HG03159 (cell line): ENCODE data around the gene UAP1L1.
"Not testable (repeated sequence)": the region's sequence is repeated elsewhere in the genome, so short reads cannot be mapped to it uniquely, and the experiment has no call there.

ENCODE experiments used
- ATAC-seq: cut with Tn5 transposase; IDR thresholded peaks from one replicate; pipeline ENCODE4 v1.9.1; 2021; ENCODE audit warnings: mild to moderate bottlenecking, moderate library complexity; ENCODE audit not compliant: unreplicated experiment

The UAP1L1 gene

DNA sequence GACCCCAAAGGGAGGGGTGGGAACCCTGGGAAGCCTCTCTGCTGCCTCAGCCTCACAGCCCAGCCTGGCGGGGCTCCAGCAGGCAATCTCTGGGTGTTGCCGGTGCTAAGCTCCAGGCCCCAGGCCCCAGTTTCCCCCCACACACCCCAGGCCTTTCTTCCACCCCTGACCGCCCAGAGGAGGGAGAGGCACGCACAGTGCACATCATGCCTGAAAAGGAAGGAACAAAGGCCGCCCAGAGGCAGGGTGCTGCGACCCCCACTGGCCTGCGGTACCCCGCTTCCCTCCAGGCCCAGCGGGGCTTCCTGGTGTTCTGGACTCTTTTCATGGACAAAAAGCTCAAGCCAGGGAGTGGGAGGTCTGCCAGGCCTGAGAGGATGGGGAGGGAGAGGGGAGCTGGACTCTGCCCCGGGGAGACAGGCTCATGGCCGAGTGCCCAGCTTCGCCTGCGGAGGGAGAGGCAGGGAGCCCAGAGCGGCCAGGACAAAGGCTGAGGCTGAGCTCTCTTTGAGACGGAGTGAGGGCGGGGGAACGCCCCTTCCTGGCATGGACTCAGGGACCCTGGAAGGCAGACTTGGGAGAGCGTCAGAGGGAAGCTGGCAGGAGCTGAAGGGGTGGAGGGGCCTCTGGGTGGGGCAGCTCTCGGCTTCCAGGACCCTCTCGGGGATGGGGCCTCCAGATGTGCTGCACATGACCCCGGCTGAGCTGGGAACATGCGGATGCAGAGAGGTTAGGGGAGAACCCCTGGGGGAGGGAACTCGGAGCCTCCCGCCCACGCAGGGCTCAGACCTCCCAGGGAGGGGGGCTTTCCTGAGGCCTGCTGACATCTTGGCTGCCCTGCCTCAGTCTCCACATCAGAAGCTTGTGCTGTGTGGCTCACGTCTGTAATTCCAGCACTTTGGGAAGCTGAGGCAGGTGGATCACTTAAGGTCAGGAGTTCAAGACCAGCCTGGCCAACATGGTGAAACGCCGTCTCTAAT, 21.6 kb upstream of the UAP1L1 start:
- no peak for ATAC-seq

DNA sequence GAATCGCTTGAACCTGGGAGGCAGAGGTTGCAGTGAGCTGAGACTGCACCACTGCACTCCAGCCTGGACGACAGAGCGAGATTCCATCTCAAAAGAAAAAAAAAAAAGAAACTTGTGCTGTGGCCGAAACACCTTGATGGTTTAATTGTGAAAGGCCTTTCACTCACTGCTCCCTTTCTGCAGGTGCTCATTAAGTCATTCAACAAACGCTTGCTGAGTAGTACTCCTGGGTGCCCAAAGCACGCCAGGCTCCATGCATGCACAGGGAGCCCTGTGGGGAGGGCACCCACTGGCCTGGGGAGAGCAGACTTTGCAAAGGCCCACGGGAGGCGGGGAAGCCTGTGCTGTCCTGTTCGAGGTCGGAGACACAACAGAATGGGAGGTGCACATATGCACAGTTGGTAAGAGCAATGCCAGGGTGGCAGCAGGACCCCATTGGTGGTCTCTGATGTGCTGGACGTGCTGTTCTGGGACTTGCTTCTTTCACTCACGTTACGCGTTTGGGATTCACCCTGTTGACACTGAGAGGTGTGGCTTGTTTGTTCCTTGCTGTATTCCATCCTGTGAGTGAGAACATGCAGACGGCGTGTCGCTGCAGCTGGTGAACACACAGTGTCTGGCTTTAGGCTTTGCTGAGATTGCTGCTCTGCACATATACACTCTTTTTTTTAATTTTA, 20.4 kb upstream of the UAP1L1 start:
- no peak for ATAC-seq

DNA sequence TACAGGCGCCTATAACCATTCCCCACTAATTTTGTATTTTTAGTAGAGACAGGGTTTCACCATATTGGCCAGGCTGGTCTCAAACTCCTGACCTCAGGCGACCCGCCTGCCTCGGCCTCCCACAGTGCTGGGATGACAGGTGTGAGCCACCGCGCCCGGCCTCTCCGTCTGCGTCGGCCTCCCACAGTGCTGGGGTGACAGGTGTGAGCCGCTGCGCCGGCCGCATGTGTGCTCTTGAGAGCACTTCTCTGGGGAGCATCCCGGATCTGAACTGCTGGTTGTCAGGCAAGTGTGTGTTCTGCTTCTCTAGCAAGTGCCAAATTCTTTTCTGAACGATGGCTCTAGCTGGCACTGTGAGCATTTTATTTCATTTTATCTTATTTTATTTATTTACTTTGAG, 19.8 kb upstream of the UAP1L1 start:
- ATAC-seq = no peak

DNA sequence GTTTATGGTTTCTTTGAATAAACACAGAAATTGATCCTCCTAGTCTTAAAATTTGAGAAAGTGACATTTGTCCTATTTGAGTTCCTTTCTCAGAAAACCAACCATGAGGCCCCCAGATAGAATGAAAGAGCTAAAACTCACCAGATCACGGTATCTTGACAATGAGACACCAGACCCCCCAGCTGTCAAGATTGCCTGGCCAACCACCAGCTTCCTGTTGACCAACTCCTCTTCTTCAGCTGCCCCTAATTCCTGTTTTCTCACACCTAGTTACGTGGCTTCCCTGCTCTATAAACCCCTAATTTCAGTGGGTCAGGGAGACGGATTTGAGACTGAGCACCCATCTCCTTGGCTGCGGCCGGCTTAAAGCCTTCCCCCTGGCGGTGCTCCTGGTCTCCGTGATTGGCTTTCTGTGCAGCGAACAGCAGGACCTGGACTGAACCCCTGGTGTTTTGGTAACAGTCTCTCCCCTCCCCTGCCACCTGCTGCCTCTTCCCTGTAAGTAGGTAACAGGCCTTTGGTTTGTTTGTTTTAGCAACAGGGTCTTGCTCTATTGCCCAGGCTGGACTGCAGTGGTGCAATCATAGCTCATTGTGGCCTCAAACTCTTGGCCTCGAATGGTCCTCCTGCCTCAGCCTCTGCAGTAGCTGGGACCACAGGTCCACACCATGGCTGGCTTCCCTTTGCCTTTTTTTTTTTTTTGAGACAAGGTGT, 18.6 kb upstream of the UAP1L1 start:
- ATAC-seq = no peak

DNA sequence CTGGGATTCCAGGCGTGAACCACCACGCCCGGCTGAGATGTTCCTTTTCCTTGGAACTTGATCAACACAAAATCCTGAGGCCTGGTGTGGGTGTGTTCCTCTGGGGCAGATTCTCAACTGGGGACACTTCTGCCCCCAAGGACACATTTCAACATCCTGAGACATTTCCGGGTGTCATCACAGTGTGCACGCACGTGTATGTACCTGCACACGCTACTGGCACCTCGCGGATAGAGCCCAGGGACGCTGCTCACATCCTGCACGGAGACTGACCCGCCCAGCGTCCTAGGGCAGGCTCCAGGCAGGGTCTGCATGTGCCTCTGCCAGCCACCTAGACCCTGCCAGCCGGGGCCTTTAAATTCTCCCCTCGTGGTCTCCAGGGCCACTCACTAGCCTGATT, 14.9 kb upstream of the UAP1L1 start:
- ATAC-seq = no peak

DNA sequence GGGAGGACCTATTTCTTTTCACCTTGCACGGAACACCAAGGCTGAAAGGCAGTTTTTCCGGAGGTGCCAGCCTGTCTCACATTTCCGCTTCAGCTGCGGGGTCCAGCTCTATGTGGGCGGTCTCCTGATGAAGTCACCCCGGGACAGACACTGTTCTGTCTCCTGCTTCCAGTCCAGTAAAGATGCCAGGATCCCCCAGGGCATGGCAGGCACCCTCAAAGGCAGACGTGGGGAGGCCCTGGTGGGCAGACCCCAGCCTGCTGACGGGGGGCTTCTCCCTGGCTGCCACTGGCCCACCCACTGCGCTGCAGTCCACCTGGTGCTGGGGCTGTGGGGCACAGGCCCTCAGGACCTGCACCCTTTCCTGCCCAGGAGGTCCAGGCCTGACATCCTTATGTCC, 14.5 kb upstream of the UAP1L1 start:
- not testable (repeated sequence) for ATAC-seq

DNA sequence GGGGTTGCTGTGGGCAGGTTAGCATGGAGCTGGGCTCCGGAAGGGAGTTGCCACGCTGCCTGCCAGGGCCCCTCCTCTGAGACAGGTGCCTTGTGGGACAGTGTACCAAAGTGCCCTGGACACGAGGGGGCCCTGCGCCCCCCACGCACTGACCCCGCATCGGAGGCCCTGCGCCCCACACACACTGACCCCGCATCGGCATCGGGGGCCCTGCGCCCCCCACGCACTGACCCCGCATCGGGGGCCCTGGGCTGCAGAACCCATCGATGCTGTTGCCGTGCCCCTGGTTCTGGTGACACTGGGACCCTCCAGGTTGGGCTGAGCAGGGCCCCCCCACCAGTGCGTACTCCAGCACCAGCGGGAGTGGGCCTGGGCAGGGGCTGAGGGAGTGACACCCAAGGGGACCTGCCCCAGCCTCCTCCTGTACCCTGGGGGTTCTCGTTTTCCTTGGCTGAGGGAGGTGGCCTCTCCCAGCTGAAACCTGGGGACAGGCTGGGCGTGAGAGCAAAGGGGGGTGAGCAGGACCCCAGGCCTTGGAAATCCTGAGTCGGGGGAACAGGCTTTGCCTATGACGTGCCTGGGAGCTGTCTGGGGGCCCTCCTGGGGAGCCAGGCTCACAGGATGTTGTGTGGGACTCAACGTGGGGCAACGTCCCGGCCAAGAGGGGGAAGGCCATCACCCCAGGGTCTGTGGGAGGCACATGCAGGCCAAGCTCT, 13.8 kb upstream of the UAP1L1 start:
- ATAC-seq = no peak

DNA sequence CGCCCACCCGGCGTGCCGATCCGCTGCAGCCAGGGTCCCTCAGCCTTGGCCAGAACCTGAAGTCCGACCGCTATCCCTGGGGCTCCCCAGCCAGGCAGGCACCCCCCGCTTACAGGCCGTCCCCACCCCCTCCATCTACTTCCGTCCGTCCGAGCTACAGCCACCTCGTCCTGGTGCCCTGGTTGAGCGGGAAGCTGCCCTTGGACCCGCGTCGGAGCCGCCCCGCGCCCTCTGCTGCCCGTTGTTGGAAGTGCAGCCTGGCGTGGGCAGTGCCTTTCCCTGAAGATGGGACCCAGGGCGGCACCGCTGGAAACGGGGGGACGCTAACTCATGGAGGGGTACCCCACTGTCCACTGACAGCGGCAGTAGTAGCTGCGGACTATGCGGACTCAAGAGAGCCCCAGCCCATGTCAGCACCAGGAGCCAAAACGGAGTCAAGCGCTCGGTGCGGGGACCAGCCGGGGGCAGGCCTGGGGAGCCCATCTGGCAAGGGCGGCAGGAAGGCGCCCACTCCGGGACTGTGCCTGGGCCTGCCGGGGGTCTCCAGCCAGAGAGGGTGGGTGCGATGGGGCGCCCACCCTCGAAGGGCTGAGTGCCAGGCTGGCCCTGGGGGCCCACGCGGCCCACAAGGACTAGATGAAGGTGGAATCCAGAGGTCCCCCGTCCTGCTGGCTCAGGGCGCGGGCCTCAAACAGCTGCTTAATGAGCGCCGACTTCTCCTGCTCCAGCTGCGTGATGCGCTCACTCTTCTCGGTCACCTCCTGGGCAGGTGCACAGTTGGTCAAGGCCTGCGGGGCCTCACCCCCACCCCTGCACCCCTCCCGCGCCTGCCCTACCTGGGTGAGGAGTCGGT, 13.1 kb upstream of the UAP1L1 start:
- ATAC-seq = no peak

DNA sequence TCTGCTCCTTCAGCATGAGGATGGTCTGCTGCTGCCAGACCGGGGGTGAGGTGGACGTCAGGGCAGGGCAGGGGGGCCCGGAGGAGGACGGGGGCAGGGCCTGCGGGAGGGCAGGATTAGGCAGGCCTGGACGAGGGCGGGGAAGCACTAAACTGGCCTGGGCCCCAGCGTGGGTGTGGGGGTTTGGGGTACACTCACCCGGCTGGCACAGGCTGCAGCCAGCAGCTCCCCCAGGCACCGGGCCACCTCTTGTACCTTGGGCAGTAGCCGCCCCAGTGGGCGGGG, 12.5 kb upstream of the UAP1L1 start:
- ATAC-seq = no peak

DNA sequence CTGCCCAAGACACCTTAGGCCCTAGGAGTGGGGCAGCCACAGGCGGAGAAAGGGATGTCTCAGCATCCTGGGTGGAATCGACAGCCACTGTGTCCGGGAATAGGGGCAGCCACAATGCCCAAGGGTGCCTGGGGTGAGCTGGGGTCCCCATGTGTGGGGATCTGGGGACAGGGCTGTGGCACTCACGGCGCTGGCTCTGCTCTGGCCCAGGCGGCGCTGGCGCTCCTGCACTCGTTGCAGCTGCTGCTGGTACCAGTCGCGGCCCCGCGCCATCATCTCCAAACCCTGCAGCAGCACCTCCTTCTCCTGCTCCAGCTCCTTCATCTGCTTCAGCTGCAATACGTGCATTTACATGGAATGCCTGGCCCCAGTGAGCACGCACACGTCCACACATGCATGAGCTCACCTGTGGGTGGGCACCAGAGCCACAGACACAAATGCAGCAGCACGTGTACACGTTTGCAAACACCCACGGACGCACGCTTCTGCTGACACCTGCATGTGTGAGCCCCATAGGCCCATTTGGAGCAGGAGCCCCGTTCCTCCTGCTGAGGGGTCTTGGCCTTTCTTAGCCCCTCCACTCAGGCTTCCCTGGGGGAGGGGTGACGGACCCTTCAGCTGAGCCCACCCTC, 11.9 kb upstream of the UAP1L1 start:
- ATAC-seq = no peak

DNA sequence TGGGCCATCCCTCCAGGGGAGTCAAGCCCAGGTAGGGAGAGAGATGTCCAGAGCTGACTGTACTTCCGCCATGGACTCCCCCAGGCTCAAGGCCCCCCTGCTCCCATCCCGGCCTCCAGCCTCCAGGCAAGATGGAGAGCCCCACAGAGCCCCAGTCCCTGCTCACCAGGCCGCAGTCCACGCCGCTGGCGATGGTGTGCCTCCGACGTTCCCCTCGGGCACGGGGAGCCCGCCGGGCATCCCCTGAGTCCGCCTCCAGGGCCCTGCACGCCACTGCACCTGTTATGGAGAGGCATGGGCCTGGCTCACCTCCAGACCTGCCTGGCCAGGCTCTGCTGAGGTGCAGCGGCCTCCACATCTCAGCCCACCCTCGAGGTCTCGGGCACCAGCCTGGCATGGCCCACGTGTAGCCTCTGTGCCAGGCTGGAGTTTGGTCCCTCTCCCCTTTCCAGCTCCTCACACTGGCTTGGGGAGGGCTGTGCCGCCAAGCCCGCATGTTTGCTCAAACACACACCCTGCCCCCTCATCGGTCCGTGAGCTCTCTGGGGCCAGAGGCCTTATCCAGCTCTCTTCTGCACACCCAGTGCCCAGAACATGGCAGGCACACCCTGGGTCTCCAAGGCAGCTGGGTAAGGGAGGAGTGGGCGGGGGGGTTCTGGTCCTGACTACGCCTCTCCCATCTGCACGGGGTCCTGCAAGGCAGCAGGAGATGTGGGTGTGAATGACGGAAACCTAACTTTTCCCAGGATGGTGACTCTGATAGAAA, 11.0 kb upstream of the UAP1L1 start:
- ATAC-seq = no peak

DNA sequence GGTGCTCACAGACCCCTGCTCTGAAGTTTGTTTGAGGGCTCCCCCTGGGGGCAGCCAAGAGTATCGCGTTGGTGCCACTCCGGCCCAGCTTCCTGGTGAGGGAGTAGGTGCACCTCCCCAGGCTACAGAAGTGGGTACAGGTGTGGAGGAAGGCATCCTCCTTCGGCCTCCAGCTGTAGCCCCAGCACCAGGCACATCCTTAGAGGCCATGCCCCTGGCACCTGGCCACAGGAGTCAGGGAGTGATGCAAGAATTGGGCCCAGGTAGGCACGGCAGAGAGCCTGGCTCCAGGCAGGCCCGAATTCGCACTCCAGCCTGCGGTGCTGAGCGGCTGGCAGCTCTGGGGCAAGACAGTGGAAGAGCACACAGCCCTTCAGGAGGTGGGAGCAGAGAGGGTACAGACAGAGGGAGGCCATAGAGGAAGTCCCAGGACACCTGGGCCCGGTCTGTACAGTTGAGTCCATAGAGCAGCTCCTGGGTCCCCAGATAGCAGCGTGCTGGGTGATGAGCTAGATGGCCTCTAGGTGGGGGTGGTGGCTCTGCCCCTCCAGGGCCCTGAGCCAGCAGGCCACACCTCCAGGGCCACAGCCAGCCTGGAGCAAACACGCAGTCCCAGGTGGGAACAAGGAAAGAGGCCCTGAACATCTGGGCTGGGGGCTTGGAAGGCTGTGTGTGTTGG, 9.3 kb upstream of the UAP1L1 start:
- no peak for ATAC-seq

DNA sequence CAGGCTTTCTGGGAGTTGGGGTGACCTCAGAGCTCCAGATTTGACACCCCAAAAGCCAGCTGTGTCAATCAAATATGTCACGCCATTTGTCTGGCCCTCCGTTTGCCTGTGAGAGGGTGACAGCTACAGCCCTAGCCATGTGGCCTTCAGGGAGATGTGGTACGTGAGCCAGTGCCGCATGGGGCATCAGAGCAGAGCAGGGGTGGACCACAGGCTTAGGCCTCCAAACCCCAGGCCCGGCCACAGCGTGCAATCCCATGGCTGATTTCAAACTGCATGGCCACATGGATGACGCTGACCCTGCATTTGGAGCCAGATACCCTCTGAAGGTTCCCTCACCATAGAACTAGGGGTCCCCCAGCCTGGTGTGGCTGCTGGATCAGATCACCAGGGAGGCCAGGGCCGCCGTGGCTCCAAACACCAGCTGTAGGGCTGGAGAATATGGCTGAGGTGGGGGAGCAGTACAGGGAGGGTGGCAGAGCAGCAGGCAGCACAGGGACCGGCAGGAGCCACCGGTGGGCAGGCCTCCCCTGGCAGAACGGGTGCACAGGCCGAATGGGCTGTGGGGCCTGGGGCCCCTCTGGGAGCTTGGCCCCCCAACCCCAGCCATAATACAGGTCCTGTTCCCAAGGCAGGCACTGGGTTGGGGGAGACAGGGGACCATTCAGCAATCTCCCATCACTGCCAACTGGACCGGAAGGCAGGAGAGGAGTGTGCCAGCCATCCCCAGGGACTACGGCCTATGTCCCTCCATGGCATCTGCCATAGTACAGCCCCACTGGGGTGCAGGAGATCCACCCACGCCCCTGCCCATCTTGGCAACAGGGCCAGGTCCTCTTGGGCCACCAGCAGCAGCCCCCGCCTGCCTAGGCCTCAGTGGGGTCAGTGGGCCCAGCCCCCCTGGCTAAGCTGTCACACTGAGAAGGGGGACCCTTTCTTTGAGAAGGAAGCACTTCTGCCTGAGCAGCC, 8.5 kb upstream of the UAP1L1 start:
- no peak for ATAC-seq

DNA sequence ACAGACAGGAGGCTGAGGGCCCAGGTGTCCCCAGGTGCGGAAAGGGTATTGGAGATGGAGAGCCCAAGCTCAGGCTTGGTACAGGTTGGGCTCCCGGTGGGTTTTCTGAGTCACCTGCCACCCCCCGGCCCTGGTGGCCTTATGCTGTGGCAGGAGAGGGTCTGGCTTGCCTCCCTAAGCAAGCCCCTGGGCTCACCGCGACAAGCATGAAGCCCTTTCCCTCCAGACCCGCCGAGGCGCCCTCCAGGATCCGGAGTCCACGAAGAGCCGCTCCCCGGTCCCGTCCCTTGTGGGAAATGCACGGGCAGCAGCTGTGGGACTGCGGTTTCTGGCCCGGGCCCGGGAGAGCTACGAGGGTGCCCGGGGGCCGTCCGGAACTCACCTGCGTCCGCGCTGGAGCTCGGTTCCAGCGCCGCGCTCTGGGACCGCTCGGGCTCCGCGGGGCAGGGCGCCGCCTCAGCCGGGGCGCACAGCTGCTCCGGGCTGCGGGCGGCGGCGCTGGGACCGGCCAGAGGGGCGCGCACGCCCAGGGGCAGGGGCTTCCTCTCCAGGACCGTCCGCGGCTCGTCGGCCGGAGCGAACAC, 7.7 kb upstream of the UAP1L1 start:
- ATAC-seq = peak; percentile 22

DNA sequence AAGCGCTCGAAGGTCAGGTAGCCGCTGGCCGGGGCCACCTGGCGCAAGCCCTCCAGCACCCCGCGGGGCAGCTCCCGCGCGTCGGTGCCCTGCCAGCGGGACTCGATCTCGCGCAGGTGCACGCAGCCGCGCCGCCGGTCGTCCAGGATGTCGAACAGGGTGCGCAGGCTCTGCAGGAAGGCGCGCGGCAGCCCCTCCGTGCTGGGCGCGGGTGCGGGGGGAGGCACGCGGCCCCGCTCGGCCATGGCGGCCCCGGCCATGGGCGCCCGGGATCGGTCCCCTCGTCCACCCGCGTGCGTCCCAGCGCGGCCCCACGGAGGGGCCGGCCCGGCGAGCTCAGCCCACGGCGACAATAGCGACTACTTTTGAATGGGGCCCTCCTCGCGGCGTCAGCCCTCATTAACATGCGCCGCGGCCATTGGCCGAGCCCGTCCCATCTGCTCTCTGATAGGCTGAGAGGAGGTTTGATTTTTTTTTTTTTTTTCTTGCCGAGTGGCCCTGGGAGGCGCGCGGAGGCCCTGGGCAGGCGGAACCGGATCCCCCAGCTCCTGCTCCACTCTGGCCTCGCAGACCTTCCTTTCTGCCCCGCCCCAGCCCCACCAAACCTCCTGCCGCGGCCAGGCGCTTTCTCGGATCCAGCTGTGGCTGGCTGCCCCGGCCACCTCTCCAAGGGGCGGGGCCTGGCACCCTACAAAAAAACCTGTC, 7.0 kb upstream of the UAP1L1 start, which contains the start of gene SAPCD2:
SAPCD2 (minus strand) TSS at position 357 of the 705 bp plus-strand sequence; CDS start at position 260, 97 bp downstream.
- ATAC-seq = peak; percentile 80

DNA sequence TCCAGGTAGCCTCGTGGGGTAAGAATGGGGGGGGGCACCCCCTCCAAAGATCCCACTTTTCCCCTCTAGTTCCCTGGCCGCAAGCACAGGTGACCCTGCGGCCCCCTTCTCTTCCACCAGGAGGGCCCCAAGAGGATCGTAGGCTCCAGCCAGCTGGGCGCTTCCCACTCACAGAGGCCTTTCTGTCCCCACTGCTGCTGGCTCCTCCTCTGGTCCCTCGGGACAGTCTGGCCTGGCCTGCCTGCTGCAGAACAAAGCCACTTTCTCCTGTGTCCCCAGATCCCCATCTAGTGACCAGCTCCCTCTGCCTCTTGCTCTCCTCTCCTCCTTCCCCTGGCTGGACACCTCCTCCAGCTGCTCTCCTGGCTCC, 6.4 kb upstream of the UAP1L1 start:
- ATAC-seq = no peak
